IPS DF 4.7 (cell line): ENCODE data around the gene GSG1L.
"Not testable (repeated sequence)": the region's sequence is repeated elsewhere in the genome, so short reads cannot be mapped to it uniquely, and the experiment has no call there.

Experiments used
- DNase-seq: peaks from one replicate; pipeline ENCODE4 v3.0.0-alpha.2; 2013; ENCODE audit warnings: low spot score; ENCODE audit errors: extremely low read depth

The GSG1L gene

GRCh38 chr16:27759301-27759871 lies 304.1 kb downstream of the GSG1L start:
- DNase-seq = no peak

GRCh38 chr16:27758544-27758943 lies 305.0 kb downstream of the GSG1L start:
- DNase-seq = no peak

GRCh38 chr16:27756206-27756970 lies 307.1 kb downstream of the GSG1L start:
- DNase-seq = no peak

- DNase-seq = no peak
Observed at GRCh38 chr16:27754788-27755690, 308.5 kb downstream of the GSG1L start.

- no peak for DNase-seq
Observed at GRCh38 chr16:27753563-27753962, 310.0 kb downstream of the GSG1L start.

- no peak for DNase-seq
Observed at GRCh38 chr16:27752241-27752640, 311.3 kb downstream of the GSG1L start.

GRCh38 chr16:27751676-27752075 lies 311.8 kb downstream of the GSG1L start:
- no peak for DNase-seq

- DNase-seq = no peak
Observed at GRCh38 chr16:27751233-27751632, 312.3 kb downstream of the GSG1L start.

- no peak for DNase-seq
Observed at GRCh38 chr16:27749946-27750345, 313.6 kb downstream of the GSG1L start.

GRCh38 chr16:27749547-27749875 lies 314.0 kb downstream of the GSG1L start:
- no peak for DNase-seq

GRCh38 chr16:27748868-27749546 lies 314.5 kb downstream of the GSG1L start:
- DNase-seq = peak; percentile 28

GRCh38 chr16:27747946-27748345 lies 315.6 kb downstream of the GSG1L start:
- DNase-seq = no peak

GRCh38 chr16:27746076-27746855 lies 317.2 kb downstream of the GSG1L start:
- no peak for DNase-seq

GRCh38 chr16:27745348-27745747 lies 318.2 kb downstream of the GSG1L start:
- DNase-seq = no peak

- DNase-seq = no peak
Observed at GRCh38 chr16:27743963-27744362, 319.6 kb downstream of the GSG1L start.

- not testable (repeated sequence) for DNase-seq
Observed at GRCh38 chr16:27743001-27743400, 320.5 kb downstream of the GSG1L start.

GRCh38 chr16:27742333-27742732 lies 321.2 kb downstream of the GSG1L start:
- DNase-seq = no peak

GRCh38 chr16:27740496-27741201 lies 322.9 kb downstream of the GSG1L start:
- DNase-seq = no peak

- DNase-seq = no peak
Observed at GRCh38 chr16:27739606-27740357, 323.7 kb downstream of the GSG1L start.

GRCh38 chr16:27738596-27738995 lies 324.9 kb downstream of the GSG1L start:
- no peak for DNase-seq
